ENCODE measurements around the gene ACAP3.

DNA sequence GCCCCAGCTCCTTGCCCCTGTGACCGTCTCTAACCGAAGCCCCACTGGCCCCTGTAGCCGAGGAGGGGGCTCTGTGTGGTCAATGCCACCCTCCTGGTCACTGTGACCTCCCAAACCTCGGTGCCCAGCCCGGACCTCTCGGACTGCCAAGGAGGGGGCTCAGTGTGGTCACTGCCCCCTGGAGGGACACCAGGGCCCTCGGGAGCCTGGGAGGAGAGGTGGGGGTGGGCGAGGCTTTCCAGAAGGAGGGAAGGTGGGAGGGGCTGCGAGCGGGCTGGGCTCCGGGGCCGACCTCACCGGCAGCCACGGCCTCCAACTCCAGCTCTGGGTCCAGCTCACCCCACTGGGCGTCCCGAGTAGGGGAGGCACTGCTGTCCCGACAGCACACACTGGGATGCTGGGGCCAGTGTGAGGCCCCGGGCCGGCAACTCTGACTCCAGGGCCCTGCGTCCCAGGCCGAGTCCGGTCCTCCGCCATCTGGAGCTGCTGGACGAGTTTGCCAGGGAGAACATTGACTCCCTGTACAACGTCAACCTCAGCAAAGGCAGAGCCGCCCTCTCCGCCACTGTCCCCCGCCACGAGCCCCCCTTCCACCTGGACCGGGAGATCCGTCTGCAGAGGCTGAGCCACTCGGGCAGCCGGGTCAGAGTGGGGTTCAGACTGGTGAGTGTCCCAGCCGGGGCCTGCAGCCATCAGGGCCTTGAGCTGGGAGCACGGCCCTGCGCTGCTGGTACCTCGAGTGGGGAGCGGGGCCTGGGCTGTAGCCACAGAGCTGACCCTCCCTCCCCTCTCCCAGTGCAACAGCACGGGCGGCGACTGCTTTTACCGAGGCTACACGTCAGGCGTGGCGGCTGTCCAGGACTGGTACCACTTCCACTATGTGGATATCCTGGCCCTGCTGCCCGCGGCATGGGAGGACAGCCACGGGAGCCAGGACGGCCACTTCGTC lies 21.1 kb downstream of the ACAP3 start:
- TF ChIP-seq, protein P1, sequence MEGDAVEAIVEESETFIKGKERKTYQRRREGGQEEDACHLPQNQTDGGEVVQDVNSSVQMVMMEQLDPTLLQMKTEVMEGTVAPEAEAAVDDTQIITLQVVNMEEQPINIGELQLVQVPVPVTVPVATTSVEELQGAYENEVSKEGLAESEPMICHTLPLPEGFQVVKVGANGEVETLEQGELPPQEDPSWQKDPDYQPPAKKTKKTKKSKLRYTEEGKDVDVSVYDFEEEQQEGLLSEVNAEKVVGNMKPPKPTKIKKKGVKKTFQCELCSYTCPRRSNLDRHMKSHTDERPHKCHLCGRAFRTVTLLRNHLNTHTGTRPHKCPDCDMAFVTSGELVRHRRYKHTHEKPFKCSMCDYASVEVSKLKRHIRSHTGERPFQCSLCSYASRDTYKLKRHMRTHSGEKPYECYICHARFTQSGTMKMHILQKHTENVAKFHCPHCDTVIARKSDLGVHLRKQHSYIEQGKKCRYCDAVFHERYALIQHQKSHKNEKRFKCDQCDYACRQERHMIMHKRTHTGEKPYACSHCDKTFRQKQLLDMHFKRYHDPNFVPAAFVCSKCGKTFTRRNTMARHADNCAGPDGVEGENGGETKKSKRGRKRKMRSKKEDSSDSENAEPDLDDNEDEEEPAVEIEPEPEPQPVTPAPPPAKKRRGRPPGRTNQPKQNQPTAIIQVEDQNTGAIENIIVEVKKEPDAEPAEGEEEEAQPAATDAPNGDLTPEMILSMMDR (IDR thresholded peaks at IDR 0.05; ENCODE audit: low read depth, low read length, poor library complexity, severe bottlenecking), result no peak
- TF ChIP-seq EZH2phosphoT487 (IDR thresholded peaks at IDR 0.05; ENCODE audit: borderline replicate concordance, low read length), result no peak

All from DOHH2 (cell line).